NT2/D1 (cell line): ENCODE measurements around the gene TEX2.

Experiments used
- DNase-seq: peaks from one replicate; pipeline ENCODE4 v3.0.0-alpha.2; 2011; ENCODE audit warnings: low read depth, low spot score
- H3K27me3 ChIP-seq: 2 replicates; pipeline ENCODE4 v1.6.0; 2011; ENCODE audit warnings: mild to moderate bottlenecking; ENCODE audit not compliant: insufficient read length, insufficient read depth
- H3K36me3 ChIP-seq: 2 replicates; pipeline ENCODE4 v1.6.1; 2011; ENCODE audit warnings: mild to moderate bottlenecking, low read length, mixed read lengths; ENCODE audit not compliant: insufficient read depth, insufficient read length
- H3K4me1 ChIP-seq: 2 replicates; pipeline ENCODE4 v1.5.1; 2011; ENCODE audit not compliant: insufficient read depth, insufficient read length
- H3K4me3 ChIP-seq: 2 replicates; pipeline ENCODE4 v1.5.1; 2011; ENCODE audit warnings: low read depth; ENCODE audit not compliant: insufficient read length
- H3K9ac ChIP-seq: 2 replicates; pipeline ENCODE4 v1.6.0; 2011; ENCODE audit warnings: low read depth; ENCODE audit not compliant: insufficient read length
- H3K9me3 ChIP-seq: 2 replicates; pipeline ENCODE4 v1.5.1; 2011; ENCODE audit warnings: mild to moderate bottlenecking, low read length; ENCODE audit not compliant: insufficient read depth
- SUZ12 ChIP-seq: IDR thresholded peaks from 2 replicates; pipeline ENCODE4 v1.6.1; 2011; ENCODE audit not compliant: insufficient read length, insufficient read depth; ENCODE audit errors: extremely low read depth
- YY1 ChIP-seq: IDR thresholded peaks from 2 replicates; pipeline ENCODE4 v1.6.1; 2011; ENCODE audit not compliant: insufficient read length, insufficient read depth
- ZNF274 ChIP-seq: IDR thresholded peaks from 2 replicates; pipeline ENCODE4 v1.6.1; 2011; ENCODE audit warnings: mild to moderate bottlenecking, low read depth, low read length

TEX2 gene

DNA sequence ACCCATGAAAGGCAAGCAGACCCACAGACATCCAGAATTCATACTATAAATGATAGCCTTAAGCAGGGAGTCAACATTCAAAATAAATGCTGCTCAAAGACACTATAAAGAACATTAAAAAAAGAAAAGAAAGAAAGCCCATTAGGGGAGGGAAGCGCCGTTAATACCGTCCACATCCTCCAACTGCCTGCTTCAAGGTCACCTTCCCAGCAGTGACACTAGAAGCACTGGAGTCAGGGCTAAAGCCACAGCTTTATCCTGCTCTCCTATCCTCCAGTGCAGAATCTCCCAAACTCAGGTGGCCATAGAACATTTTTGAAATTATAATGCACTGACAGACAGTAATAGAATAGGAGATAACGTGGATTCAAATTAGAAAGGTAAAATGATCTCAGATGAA, 59.4 kb downstream of the TEX2 start:
- no peak for TF ChIP-seq YY1
- TF ChIP-seq ZNF274, result no peak
- no peak for TF ChIP-seq SUZ12
- no peak for DNase-seq

GRCh38 chr17:64202683-64203344, 60.2 kb downstream of the TEX2 start:
- DNase-seq, result no peak
- Histone ChIP-seq H3K4me1 (peaks cover 16% of the 10 kb centered on the region), H3K9me3 (no peaks in the 10 kb centered on the region; the same call in 1 of the 2 replicates), H3K9ac (no peak overlapping the region), H3K4me3 (no peak overlapping the region), H3K27me3 (no peaks in the 10 kb centered on the region), H3K36me3 (no peaks in the 10 kb centered on the region)
- TF ChIP-seq ZNF274, result no peak
- TF ChIP-seq SUZ12, result no peak
- TF ChIP-seq YY1, result no peak

More for the DNA sequence above, 59.4 kb downstream of the TEX2 start:
- Histone ChIP-seq H3K27me3 (no peaks in the 10 kb centered on the region), H3K4me1 (peaks cover 16% of the 10 kb centered on the region), H3K36me3 (peaks cover 6% of the 10 kb centered on the region), H3K9ac (no peak overlapping the region), H3K9me3 (no peaks in the 10 kb centered on the region), H3K4me3 (no peak overlapping the region)

- Histone ChIP-seq H3K27me3 (no peaks in the 10 kb centered on the region), H3K4me3 (no peak overlapping the region), H3K36me3 (no peaks in the 10 kb centered on the region), H3K9ac (no peak overlapping the region), H3K9me3 (peaks cover 8% of the 10 kb centered on the region), H3K4me1 (peaks cover 18% of the 10 kb centered on the region)
- no peak for DNase-seq
- TF ChIP-seq SUZ12 (no peak), ZNF274 (no peak), YY1 (no peak)
These were observed 62.7 kb downstream of the TEX2 start for GRCh38 chr17:64200080-64201032.

GRCh38 chr17:64198331-64199090, 64.5 kb downstream of the TEX2 start:
- Histone ChIP-seq H3K9me3 (peaks cover 8% of the 10 kb centered on the region), H3K4me1 (peaks cover 16% of the 10 kb centered on the region), H3K9ac (no peak overlapping the region), H3K36me3 (peaks cover 9% of the 10 kb centered on the region), H3K4me3 (no peak overlapping the region), H3K27me3 (no peaks in the 10 kb centered on the region)
- no peak for TF ChIP-seq SUZ12
- TF ChIP-seq ZNF274, result no peak
- TF ChIP-seq YY1, result no peak
- no peak for DNase-seq

DNA sequence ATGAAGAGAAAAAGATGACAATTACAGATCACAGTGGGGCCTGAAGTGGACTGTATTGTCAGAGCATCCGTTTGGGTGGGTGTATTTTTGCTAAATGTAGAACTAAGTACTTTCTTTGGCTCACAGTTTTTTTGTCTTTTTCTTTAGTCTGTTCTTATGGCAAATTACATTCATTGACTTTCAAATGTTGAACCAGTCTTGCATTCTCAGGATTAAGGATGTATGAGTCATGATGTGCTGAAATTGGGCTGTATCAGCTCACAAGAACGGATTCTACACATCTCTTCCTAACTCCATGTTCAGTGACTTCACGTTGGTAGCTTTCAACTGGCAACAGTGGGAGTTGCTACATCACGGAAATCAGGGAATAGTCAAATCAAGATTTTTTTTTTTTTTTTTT, 66.5 kb downstream of the TEX2 start:
- TF ChIP-seq ZNF274 (no peak), SUZ12 (no peak), YY1 (no peak)
- H3K4me1 ChIP-seq, result peaks cover 10% of the 10 kb centered on the region
- H3K36me3 ChIP-seq, result peaks cover 27% of the 10 kb centered on the region
- H3K9ac ChIP-seq, result no peak overlapping the region
- H3K4me3 ChIP-seq, result no peak overlapping the region
- no peak for DNase-seq
- H3K9me3 ChIP-seq, result peaks cover 8% of the 10 kb centered on the region
- H3K27me3 ChIP-seq, result no peaks in the 10 kb centered on the region

- no peak overlapping the region for H3K9ac ChIP-seq
- TF ChIP-seq ZNF274 (no peak), SUZ12 (no peak), YY1 (no peak)
- H3K36me3 ChIP-seq, result peaks cover 27% of the 10 kb centered on the region
- no peaks in the 10 kb centered on the region for H3K27me3 ChIP-seq
- peaks cover 8% of the 10 kb centered on the region for H3K9me3 ChIP-seq
- H3K4me3 ChIP-seq, result no peak overlapping the region
- H3K4me1 ChIP-seq, result peaks cover 2% of the 10 kb centered on the region
- DNase-seq, result no peak
These were observed 69.5 kb downstream of the TEX2 start for GRCh38 chr17:64193561-64193960.
